MCF 10A (cell line): ENCODE measurements around the gene MACC1. TPM values are rescaled to one million over a fixed set of nuclear protein-coding genes. Genes with fewer than 3 reads are reported as not detected.

Experiments used
- BruUV-seq: library from RNA; stranded (reverse); fragments of 400-500 nt; replicated peaks from 2 replicates; lab custom pipeline; 2021; lab: Mats Ljungman, UMichigan
- CTCF ChIA-PET: fragments of 300-600 bp; sonication (Branson Sonifier 250); formaldehyde crosslinking; extraction: SDS; loops from one replicate; lab custom pipeline; 2021; ENCODE audit warnings: antibody characterized with exemption, inconsistent platforms; lab: Yijun Ruan, JAX
- POLR2A ChIA-PET: fragments of 300-600, 350-650 bp; sonication (Branson Sonifier 250); formaldehyde crosslinking; extraction: SDS; loops from one replicate; lab custom pipeline; 2020; ENCODE audit warnings: antibody characterized with exemption, inconsistent platforms; lab: Yijun Ruan, JAX
- DNase-seq: peaks from one replicate; pipeline ENCODE4 v3.0.0-alpha.2; 2018; ENCODE audit not compliant: unreplicated experiment
- H3K27ac Mint-ChIP-seq: one replicate; pipeline ENCODE4 v1.8.0; 2022; ENCODE audit warnings: mild to moderate bottlenecking, low read depth, mixed read lengths; ENCODE audit not compliant: unreplicated experiment
- H3K27me3 Mint-ChIP-seq: one replicate; pipeline ENCODE4 v1.8.0; 2022; ENCODE audit warnings: mixed read lengths; ENCODE audit not compliant: insufficient read depth, unreplicated experiment
- H3K36me3 Mint-ChIP-seq: one replicate; pipeline ENCODE4 v1.8.0; 2022; ENCODE audit warnings: mild to moderate bottlenecking, moderate library complexity, mixed read lengths; ENCODE audit not compliant: insufficient read depth, unreplicated experiment
- H3K4me1 Mint-ChIP-seq: one replicate; pipeline ENCODE4 v1.8.0; 2022; ENCODE audit warnings: mixed read lengths; ENCODE audit not compliant: insufficient read depth, unreplicated experiment
- H3K4me3 Mint-ChIP-seq: one replicate; pipeline ENCODE4 v1.8.0; 2022; ENCODE audit warnings: mild to moderate bottlenecking, moderate library complexity, mixed read lengths; ENCODE audit not compliant: unreplicated experiment
- H3K9me3 Mint-ChIP-seq: one replicate; pipeline ENCODE4 v1.8.0; 2022; ENCODE audit warnings: mixed read lengths; ENCODE audit not compliant: unreplicated experiment
- intact Hi-C: fragments of 100-400 bp; cut with micrococcal nuclease; formaldehyde crosslinking; loops from 2 replicates; pipeline ENCODE4 v1.14.1; 2022
- total RNA-seq: library from RNA; stranded (reverse); gene quantifications from 2 replicates; pipeline ENCODE4 v1.2.3, GENCODE V29; 2022
- TF ChIP-seq, protein P1 (sequence below): fragments of 200-600 bp; IDR thresholded peaks from one replicate; pipeline ENCODE4 v1.8.0; 2022; ENCODE audit warnings: antibody characterized with exemption, mild to moderate bottlenecking; ENCODE audit not compliant: unreplicated experiment

The MACC1 gene
- total RNA-seq, 1 experiment from 2014 or later: 0.14 TPM

DNA sequence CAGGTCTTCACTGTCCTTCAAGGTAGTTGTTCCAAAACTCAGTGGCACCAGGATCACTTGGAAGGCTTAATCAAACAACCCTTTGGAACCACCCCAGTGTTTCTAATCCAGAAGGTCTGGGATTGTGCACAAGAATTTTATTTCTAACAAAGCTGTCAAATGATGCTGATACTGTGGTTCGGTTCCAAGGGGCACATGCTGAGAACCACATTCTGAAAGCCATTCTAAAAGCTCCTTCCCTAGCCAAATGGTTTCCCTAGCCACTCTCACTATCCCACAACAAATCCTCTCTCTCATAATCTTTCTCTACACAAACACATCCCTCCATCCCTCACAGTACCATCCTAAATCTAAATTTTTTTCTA lies 52.1 kb downstream of the MACC1 start:
- Mint-ChIP-seq H3K27ac (no peak overlapping the region), H3K36me3 (no peaks in the 10 kb centered on the region)
- intact Hi-C loops: no loop called here

DNA sequence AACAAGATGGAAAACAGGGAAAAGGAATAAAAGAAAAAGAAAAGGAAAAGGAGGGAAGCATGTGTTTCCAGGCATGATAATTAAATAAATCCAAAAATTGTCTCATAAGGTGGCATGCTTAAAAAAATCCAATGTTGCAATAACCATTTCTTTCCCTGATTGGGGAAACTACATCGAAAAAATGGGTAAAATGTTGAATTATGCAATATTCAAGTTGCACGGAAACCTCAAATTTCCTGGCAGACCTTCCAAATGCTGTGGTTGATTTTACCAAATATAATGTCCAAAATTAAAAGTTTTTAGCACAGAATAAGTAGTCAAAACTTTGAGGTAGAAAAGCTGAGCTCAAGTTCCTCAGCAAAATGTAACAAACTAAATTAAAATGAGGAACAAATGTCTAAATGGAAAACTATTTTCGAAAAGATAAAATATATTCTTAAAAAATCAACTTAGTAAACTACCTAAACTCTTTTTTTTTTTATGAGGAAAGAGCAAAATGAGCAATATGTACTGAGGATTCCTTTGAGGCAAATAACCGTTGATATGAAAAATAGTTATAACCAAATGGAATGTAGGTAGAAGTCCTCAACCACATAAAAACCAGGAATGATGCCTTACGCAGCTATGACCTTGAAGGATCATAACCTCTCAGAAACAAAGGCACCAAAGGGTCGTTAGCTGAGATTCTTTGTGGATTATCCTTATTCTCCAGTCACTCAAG lies 52.6 kb downstream of the MACC1 start:
- H3K27ac Mint-ChIP-seq: no peak overlapping the region
- POLR2A ChIA-PET: no interaction called here
- H3K4me3 Mint-ChIP-seq: no peak overlapping the region
- DNase-seq: peak; percentile 49
- H3K27me3 Mint-ChIP-seq: no peaks in the 10 kb centered on the region
- no peaks in the 10 kb centered on the region for H3K9me3 Mint-ChIP-seq
- no TSS peak for BruUV-seq
- TF ChIP-seq, protein P1, sequence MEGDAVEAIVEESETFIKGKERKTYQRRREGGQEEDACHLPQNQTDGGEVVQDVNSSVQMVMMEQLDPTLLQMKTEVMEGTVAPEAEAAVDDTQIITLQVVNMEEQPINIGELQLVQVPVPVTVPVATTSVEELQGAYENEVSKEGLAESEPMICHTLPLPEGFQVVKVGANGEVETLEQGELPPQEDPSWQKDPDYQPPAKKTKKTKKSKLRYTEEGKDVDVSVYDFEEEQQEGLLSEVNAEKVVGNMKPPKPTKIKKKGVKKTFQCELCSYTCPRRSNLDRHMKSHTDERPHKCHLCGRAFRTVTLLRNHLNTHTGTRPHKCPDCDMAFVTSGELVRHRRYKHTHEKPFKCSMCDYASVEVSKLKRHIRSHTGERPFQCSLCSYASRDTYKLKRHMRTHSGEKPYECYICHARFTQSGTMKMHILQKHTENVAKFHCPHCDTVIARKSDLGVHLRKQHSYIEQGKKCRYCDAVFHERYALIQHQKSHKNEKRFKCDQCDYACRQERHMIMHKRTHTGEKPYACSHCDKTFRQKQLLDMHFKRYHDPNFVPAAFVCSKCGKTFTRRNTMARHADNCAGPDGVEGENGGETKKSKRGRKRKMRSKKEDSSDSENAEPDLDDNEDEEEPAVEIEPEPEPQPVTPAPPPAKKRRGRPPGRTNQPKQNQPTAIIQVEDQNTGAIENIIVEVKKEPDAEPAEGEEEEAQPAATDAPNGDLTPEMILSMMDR: no peak
- no peaks in the 10 kb centered on the region for H3K4me1 Mint-ChIP-seq
- intact Hi-C loops: no loop called here
- CTCF ChIA-PET: interaction anchor here (0.7 kb wide), 1 partner anchor 136 kb away, joined by 4 read pairs; no protein-coding TSS in a partner anchor
- H3K36me3 Mint-ChIP-seq: no peaks in the 10 kb centered on the region

More for the DNA sequence above, 52.1 kb downstream of the MACC1 start:
- no TSS peak for BruUV-seq
- TF ChIP-seq, protein P1: no peak
- DNase-seq: no peak
- Mint-ChIP-seq H3K27me3 (no peaks in the 10 kb centered on the region), H3K4me3 (no peak overlapping the region), H3K4me1 (no peaks in the 10 kb centered on the region), H3K9me3 (no peaks in the 10 kb centered on the region)
- CTCF ChIA-PET: interaction anchor here (0.6 kb wide), 1 partner anchor 1361 kb away, joined by 3 read pairs; no protein-coding TSS in a partner anchor
- POLR2A ChIA-PET: no interaction called here

DNA sequence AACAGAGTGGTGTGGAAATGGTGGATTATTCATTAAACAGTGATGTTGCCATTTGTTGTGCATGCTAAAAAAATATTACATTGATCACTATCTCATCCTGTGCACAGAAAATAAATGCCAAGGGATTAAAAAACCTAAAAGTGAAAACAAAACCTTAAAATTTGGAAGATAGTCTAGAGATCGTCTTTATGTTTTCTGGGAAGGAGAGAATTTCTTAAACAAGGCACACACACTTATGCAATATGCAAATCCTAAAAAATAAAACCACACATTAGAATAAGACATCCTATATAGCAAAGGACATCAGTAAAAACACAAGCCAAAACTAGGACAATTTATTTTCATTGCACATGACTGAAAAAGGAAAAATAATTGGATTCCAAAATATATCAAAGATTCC lies 54.5 kb downstream of the MACC1 start:
- ChIA-PET CTCF (no interaction called here), POLR2A (no interaction called here)
- intact Hi-C loops: no loop called here
- TF ChIP-seq, protein P1: no peak
- Mint-ChIP-seq H3K4me3 (no peak overlapping the region), H3K27ac (no peak overlapping the region), H3K27me3 (no peaks in the 10 kb centered on the region), H3K36me3 (no peaks in the 10 kb centered on the region), H3K4me1 (no peaks in the 10 kb centered on the region), H3K9me3 (no peaks in the 10 kb centered on the region)
- no peak for DNase-seq
- no TSS peak for BruUV-seq

DNA sequence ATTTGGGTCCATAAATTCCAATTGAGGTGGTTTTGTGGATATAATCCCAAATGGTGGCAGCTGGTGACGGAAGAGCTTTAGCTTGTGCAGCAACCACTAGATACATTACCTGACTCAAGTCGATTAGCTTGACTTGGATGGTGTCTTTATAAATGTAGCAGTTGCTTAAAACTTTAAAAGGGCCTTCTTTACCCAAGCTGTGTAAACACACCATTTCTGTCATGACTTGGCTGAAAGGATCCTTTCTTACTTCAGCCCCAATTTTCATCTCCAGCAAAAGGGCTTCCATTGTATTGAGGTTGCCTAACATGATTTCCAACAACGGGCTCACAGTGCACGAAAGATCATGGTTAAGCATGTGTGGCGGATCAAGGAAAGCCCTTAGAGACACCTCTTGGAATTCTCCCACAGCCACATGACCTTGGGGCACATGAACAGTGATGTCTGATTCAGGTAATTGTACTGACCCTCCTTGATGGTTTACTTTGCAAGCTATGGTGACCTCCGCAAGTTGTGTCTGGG lies 57.9 kb downstream of the MACC1 start:
- TF ChIP-seq, protein P1: no peak
- H3K4me1 Mint-ChIP-seq: no peaks in the 10 kb centered on the region
- no peaks in the 10 kb centered on the region for H3K27me3 Mint-ChIP-seq
- no peak overlapping the region for H3K27ac Mint-ChIP-seq
- intact Hi-C loops: no loop called here
- no peaks in the 10 kb centered on the region for H3K36me3 Mint-ChIP-seq
- POLR2A ChIA-PET: interaction anchor here (0.6 kb wide), 1 partner anchor 17 kb away, joined by 3 read pairs; no protein-coding TSS in a partner anchor
- BruUV-seq: no TSS peak
- no peaks in the 10 kb centered on the region for H3K9me3 Mint-ChIP-seq
- no peak overlapping the region for H3K4me3 Mint-ChIP-seq
- CTCF ChIA-PET: interaction anchor here (0.6 to 1.6 kb wide), 4 partner anchors 13 to 439 kb away, joined by 3 to 8 read pairs (median 4); no protein-coding TSS in a partner anchor
- DNase-seq: no peak
